Gastrocnemius medialis (tissue), 4 donors: ENCODE results near the gene TMCC2. TPM values are rescaled to one million over a fixed set of nuclear protein-coding genes. Genes with fewer than 3 reads are reported as not detected.

Experiments
- ATAC-seq, 2 donors: fragments of 150-250 bp; one replicate each; pipeline ENCODE4 v1.9.1; 2016
- DNase-seq, 2 donors: peaks; one replicate each; pipeline ENCODE4 v3.0.0-alpha.2; 2019
- H3K27ac ChIP-seq, 4 donors: fragments of 200-600 bp; sonication (generic); 1 replicate in 1 of 4; 2 replicates in 3 of 4; pipeline ENCODE4 v1.5.1; 2016 to 2018; ENCODE audit warnings: mild to moderate bottlenecking in 2 of 4, moderate library complexity in 1 of 4
- H3K27me3 ChIP-seq, 3 donors: fragments of 200-600 bp; sonication (generic) in 2 of 3; 1 replicate in 1 of 3; 2 replicates in 2 of 3; pipeline versions ENCODE4 v1.5.1 to v1.6.0; 2016 to 2019; ENCODE audit warnings: mild to moderate bottlenecking in 1 of 3, moderate library complexity in 1 of 3
- H3K36me3 ChIP-seq, 2 donors: fragments of 200-600 bp; sonication (generic) in 1 of 2; one replicate each; pipeline ENCODE4 v1.5.1; 2017 to 2018
- H3K4me1 ChIP-seq, 2 donors: fragments of 200-600 bp; sonication (generic) in 1 of 2; one replicate each; pipeline ENCODE4 v1.5.1; 2016 to 2017; ENCODE audit warnings: mild to moderate bottlenecking in 2 of 2
- H3K4me3 ChIP-seq, 4 donors: fragments of 200-600 bp; sonication (generic) in 3 of 4; 1 replicate in 1 of 4; 2 replicates in 3 of 4; pipeline ENCODE4 v1.5.1; 2016 to 2019; ENCODE audit warnings: mild to moderate bottlenecking in 2 of 4
- H3K9me3 ChIP-seq, 3 donors: fragments of 200-600 bp; sonication (generic) in 2 of 3; 1 replicate in 1 of 3; 2 replicates in 2 of 3; pipeline ENCODE4 v1.5.1; 2016 to 2019
- POLR2A ChIP-seq, 2 donors: fragments of 450-650 bp; IDR thresholded peaks; one replicate each; pipeline ENCODE4 v1.6.1; 2017; ENCODE audit warnings: antibody characterized with exemption in 2 of 2, mild to moderate bottlenecking in 2 of 2, moderate library complexity in 2 of 2
- in situ Hi-C, 4 donors: fragments of 200-750 bp; cut with MboI; loops; one replicate each; pipeline versions ENCODE4 v1.15.0 to v1.8.0; 2017; ENCODE audit warnings: low sequenced_read_pairs in 4 of 4
- intact Hi-C: fragments of 100-400 bp; cut with DNase I; formaldehyde crosslinking; loops from one replicate; pipeline ENCODE4 v1.15.1; 2023; ENCODE audit warnings: low total_unique reads
- total RNA-seq, 4 donors: library from RNA; depleted of rRNA; stranded (reverse); fragments of >200 nt; gene quantifications; one replicate each; pipeline versions ENCODE4 v1.1.0 to v1.2.3, GENCODE V29; 2016
- TF ChIP-seq, protein P1 (sequence below), 5 experiments: fragments of 450-650 bp in 3 of 5; fragments of 200-600 bp in 2 of 5; sonication (generic) in 2 of 5; IDR thresholded peaks in 4 of 5; conservative IDR thresholded peaks in 1 of 5; 1 replicate in 4 of 5; 2 replicates in 1 of 5; pipeline ENCODE4 v1.5.1; 2016 to 2019; ENCODE audit warnings: antibody characterized with exemption in 5 of 5, mild to moderate bottlenecking in 3 of 5, moderate library complexity in 3 of 5

TMCC2 gene
- total RNA-seq, 4 donors from 2014 or later, result 1.1 to 7.6 (median 5.6) TPM

DNA sequence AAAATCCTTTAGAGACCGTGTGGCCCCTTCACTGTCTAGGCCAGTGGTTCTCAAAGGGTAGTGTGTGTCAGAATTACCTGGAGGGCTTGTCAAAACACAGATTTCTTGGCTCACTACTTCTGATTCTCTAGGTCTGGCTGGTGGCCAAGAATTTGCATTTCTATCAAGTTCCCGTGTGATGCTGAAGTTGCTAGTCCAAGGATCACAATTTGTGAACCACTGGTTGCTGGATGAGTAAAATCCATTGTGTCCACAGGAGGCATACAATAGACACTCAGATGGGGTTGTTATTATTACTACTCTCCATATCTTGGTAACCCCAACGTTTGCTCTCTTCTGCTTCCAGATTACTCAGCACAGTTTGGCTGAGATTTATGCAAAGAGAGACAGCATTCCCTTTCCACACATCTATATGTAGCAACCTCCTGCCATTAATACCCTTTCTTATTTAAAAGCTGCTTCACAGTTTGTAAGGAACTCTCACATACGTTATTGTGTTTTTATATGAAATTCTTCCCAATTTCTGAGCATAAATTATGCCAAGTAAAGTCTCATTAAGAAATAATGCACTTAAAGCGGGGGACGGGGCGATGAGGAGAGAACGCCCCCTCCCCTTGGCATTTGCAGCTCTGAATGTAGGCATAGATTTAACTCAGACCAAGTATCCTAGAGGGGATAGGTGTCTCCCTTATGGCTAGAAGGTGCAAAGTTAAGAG, 720 bp upstream of the TMCC2 start:
- Histone ChIP-seq H3K36me3 (no peaks in the 10 kb centered on the region), H3K4me1 (peaks cover 31 to 35% of the 10 kb centered on the region in 2 donors), H3K4me3 (peak overlapping the region; percentile 54 to 71 (median 66)), H3K27ac (peak overlapping the region; percentile 1 to 60 (median 22)), H3K27me3 (no peaks in the 10 kb centered on the region), H3K9me3 (no peaks in the 10 kb centered on the region)
- TF ChIP-seq, protein P1, sequence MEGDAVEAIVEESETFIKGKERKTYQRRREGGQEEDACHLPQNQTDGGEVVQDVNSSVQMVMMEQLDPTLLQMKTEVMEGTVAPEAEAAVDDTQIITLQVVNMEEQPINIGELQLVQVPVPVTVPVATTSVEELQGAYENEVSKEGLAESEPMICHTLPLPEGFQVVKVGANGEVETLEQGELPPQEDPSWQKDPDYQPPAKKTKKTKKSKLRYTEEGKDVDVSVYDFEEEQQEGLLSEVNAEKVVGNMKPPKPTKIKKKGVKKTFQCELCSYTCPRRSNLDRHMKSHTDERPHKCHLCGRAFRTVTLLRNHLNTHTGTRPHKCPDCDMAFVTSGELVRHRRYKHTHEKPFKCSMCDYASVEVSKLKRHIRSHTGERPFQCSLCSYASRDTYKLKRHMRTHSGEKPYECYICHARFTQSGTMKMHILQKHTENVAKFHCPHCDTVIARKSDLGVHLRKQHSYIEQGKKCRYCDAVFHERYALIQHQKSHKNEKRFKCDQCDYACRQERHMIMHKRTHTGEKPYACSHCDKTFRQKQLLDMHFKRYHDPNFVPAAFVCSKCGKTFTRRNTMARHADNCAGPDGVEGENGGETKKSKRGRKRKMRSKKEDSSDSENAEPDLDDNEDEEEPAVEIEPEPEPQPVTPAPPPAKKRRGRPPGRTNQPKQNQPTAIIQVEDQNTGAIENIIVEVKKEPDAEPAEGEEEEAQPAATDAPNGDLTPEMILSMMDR (IDR thresholded peaks at IDR 0.05 in 4 of 5, conservative IDR thresholded peaks at IDR 0.05 in 1 of 5), result no peak
- no peak for TF ChIP-seq POLR2A (IDR thresholded peaks at IDR 0.05)
- in situ Hi-C loops (no loop called here), intact Hi-C loops (no loop called here)
- ATAC-seq (no peak), DNase-seq (no peak)

DNA sequence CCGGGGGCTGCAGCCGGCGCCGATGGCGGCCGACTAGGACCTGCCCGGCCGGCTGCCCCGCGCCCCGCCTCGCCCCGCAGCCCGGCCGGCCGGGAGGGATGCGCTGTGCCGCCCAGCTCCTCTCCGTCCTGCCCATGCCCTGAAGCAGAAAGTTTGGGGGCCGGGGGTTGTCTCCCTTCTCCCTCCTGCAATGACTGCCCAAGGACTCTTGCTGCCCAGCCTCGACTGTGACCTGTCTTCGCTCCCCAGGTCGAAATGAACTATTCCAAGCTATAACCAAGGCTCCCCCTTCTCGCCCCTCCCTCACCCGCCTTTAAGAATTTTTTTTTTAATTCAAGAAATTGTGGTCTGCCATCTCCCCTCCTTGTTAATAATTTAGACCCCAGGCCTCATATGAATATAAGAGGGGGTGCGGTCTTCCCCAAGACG, 361 bp downstream of the TMCC2 start:
- TF ChIP-seq POLR2A (IDR thresholded peaks at IDR 0.05), result no peak
- TF ChIP-seq, protein P1 (IDR thresholded peaks at IDR 0.05 in 4 of 5, conservative IDR thresholded peaks at IDR 0.05 in 1 of 5), result no peak

DNA sequence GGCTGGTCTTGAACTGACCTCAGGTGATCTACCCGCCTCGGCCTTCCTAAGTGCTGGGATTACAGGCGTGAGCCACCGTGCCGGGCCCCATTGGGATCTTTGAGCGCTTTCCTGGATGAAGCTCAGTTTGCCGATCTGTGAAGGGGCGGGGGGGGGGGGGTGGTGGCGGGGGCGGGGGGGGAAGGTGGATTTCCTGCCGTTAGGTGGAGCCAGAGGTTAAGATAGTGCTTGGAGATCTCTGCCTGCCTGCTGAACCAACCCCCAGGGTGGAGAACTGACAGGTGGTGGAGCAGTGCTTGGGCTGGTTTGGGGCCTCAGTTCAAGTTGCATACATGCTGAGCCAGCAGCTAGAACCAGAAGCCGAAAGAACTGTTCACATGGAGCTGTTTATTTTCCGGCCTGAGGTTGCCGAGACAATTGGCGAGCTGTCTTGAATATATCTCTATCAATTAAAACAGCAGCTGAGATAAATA, 1.7 kb downstream of the TMCC2 start:
- DNase-seq (peak; percentile 87 to 89), ATAC-seq (peak; percentile 86 to 89)
- H3K27ac ChIP-seq, result peak overlapping the region; percentile 75 to 91 (median 84)
- no peaks in the 10 kb centered on the region for H3K9me3 ChIP-seq
- intact Hi-C loops (loop anchor here (1.0 to 2.0 kb wide), 5 partner anchors 18 to 95 kb away; partner anchors contain the start of gene DSTYK), in situ Hi-C loops (no loop called here)
- TF ChIP-seq POLR2A (IDR thresholded peaks at IDR 0.05), result no peak
- TF ChIP-seq, protein P1 (IDR thresholded peaks at IDR 0.05 in 4 of 5, conservative IDR thresholded peaks at IDR 0.05 in 1 of 5), result peak in 3 of 5 experiments; percentile 10 to 67 (median 55)
- peak overlapping the region; percentile 55 to 71 (median 69) for H3K4me3 ChIP-seq
- H3K27me3 ChIP-seq, result no peaks in the 10 kb centered on the region
- peaks cover 40% of the 10 kb centered on the region in 2 donors for H3K4me1 ChIP-seq
- no peaks in the 10 kb centered on the region for H3K36me3 ChIP-seq

More for the DNA sequence above, 361 bp downstream of the TMCC2 start:
- H3K27me3 ChIP-seq, result no peaks in the 10 kb centered on the region
- in situ Hi-C loops, result no loop called here
- H3K36me3 ChIP-seq, result no peaks in the 10 kb centered on the region
- H3K9me3 ChIP-seq, result no peaks in the 10 kb centered on the region
- ATAC-seq, result peak in 1 of 2 donors; percentile 15
- peaks cover 38 to 40% of the 10 kb centered on the region in 2 donors for H3K4me1 ChIP-seq
- peak overlapping the region; percentile 55 to 71 (median 69) for H3K4me3 ChIP-seq
- peak overlapping the region; percentile 75 to 91 (median 84) for H3K27ac ChIP-seq
- intact Hi-C loops, result loop anchor here (2.0 kb wide), 2 partner anchors 53 to 97 kb away; no protein-coding TSS in a partner anchor
- DNase-seq, result no peak

DNA sequence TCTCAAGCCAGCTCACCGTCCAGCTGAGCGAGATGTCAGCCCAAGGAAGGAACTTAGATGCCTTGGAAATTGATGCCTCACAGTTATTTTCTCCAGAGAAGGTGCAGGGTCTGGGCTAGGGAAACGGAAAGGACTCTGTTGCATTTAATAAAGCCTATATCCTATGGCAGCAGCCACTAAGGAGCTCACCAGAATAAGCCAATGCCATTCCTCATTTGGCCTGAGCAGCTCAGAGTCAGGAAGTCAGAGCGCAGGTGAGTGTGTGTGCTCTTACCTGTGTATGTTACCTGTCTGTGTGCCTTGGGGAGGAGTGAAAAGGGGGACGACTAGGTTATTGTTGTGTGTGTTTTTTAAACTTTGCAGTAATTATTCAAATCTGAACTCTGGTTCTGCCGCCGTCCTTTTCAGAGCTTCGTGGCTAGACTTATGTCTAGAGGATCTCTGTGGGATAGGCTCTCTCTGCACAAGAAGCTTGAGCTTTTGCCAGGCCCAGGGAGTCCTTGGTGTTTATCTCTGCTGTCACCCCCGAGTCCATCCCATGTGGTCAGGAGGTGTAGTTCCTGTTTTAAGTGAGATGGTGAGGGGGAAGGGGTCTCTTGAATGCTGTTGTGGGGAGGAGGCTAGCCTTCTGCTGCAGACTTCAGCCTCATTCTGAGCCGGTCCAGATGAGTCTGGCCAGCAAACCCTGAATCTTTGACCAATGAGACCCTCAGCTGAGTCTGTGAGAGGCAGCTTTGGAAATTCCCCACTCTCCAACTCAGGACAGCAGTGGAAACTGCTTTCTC, 2.4 kb downstream of the TMCC2 start:
- DNase-seq, result no peak
- Histone ChIP-seq H3K36me3 (no peaks in the 10 kb centered on the region), H3K27me3 (no peaks in the 10 kb centered on the region), H3K9me3 (no peaks in the 10 kb centered on the region), H3K4me1 (peaks cover 44 to 46% of the 10 kb centered on the region in 2 donors), H3K4me3 (peak overlapping the region; percentile 49 to 71 (median 61)), H3K27ac (peak overlapping the region; percentile 75 to 91 (median 84))
- intact Hi-C loops, result loop anchor here (1.0 to 2.0 kb wide), 5 partner anchors 19 to 95 kb away; partner anchors contain the start of gene DSTYK
- in situ Hi-C loops, result no loop called here
- ATAC-seq, result peak; percentile 23 to 24
- no peak for TF ChIP-seq POLR2A (IDR thresholded peaks at IDR 0.05)
- TF ChIP-seq, protein P1 (IDR thresholded peaks at IDR 0.05 in 4 of 5, conservative IDR thresholded peaks at IDR 0.05 in 1 of 5), result no peak
